HepG2 (cell line): Measurements from ENCODE around the gene UBE2E1. TPM values are rescaled to one million over a fixed set of nuclear protein-coding genes. Genes with fewer than 3 reads are reported as not detected.

ENCODE experiments used
- CREM ChIP-seq, 2 experiments: sonication (generic) in 1 of 2; formaldehyde crosslinking in 1 of 2; IDR thresholded peaks; 2 replicates each; pipeline versions ENCODE4 v1.4.0 to v1.6.1; 2016 to 2020; ENCODE audit warnings: antibody characterized with exemption in 1 of 2, mild to moderate bottlenecking in 1 of 2, missing genetic modification reagents in 1 of 2
- DMTF1 ChIP-seq: sonication (generic); formaldehyde crosslinking; IDR thresholded peaks from 2 replicates; pipeline ENCODE4 v1.4.0; 2020; ENCODE audit warnings: mild to moderate bottlenecking, missing genetic modification reagents
- FOXJ3 ChIP-seq: sonication (generic); formaldehyde crosslinking; IDR thresholded peaks from 2 replicates; pipeline ENCODE4 v1.4.0; 2020; ENCODE audit warnings: missing genetic modification reagents, mild to moderate bottlenecking, borderline replicate concordance
- KLF12 ChIP-seq: sonication (generic); formaldehyde crosslinking; IDR thresholded peaks from 2 replicates; pipeline ENCODE4 v1.4.0; 2020; ENCODE audit warnings: missing genetic modification reagents, borderline replicate concordance
- MAFK ChIP-seq, 2 experiments: IDR thresholded peaks in 1 of 2; conservative IDR thresholded peaks in 1 of 2; 2 replicates each; pipeline ENCODE4 v1.6.1; 2011; ENCODE audit warnings: improper control_type of control experiment in 2 of 2, low read length in 2 of 2
- MBD4 ChIP-seq: IDR thresholded peaks from 2 replicates; pipeline ENCODE4 v1.6.1; 2012; ENCODE audit warnings: low read length, inconsistent platforms, borderline replicate concordance
- MEF2D ChIP-seq: sonication (generic); formaldehyde crosslinking; IDR thresholded peaks from 2 replicates; pipeline ENCODE4 v1.5.1; 2020; ENCODE audit warnings: mild to moderate bottlenecking, missing genetic modification reagents
- MLLT10 ChIP-seq: sonication (generic); formaldehyde crosslinking; IDR thresholded peaks from 2 replicates; pipeline ENCODE4 v1.4.0; 2020; ENCODE audit warnings: missing genetic modification reagents
- ONECUT2 ChIP-seq: sonication (generic); formaldehyde crosslinking; IDR thresholded peaks from 2 replicates; pipeline ENCODE4 v1.4.0; 2020; ENCODE audit warnings: missing genetic modification reagents
- POLR2A ChIP-seq, 2 experiments: IDR thresholded peaks; 2 replicates each; pipeline ENCODE4 v1.6.1; 2011; ENCODE audit warnings: low read depth in 2 of 2, low read length in 2 of 2, mild to moderate bottlenecking in 1 of 2, moderate library complexity in 1 of 2; ENCODE audit not compliant: insufficient read depth in 1 of 2
- RELA ChIP-seq: sonication (generic); formaldehyde crosslinking; IDR thresholded peaks from 2 replicates; pipeline ENCODE4 v1.4.0; 2020; ENCODE audit warnings: missing genetic modification reagents
- ZNF124 ChIP-seq: sonication (generic); formaldehyde crosslinking; IDR thresholded peaks from 2 replicates; pipeline ENCODE4 v1.4.0; 2020; ENCODE audit warnings: missing genetic modification reagents
- ZNF331 ChIP-seq: sonication (generic); formaldehyde crosslinking; IDR thresholded peaks from 2 replicates; pipeline ENCODE4 v1.4.0; 2020; ENCODE audit warnings: missing genetic modification reagents
- ZNF350 ChIP-seq: sonication (generic); formaldehyde crosslinking; IDR thresholded peaks from 2 replicates; pipeline ENCODE4 v1.4.0; 2020; ENCODE audit warnings: mild to moderate bottlenecking, low read depth, missing genetic modification reagents, borderline replicate concordance
- ZNF367 ChIP-seq: sonication (generic); formaldehyde crosslinking; IDR thresholded peaks from 2 replicates; pipeline ENCODE4 v1.4.0; 2020; ENCODE audit warnings: missing genetic modification reagents, borderline replicate concordance
- ZNF383 ChIP-seq: sonication (generic); formaldehyde crosslinking; IDR thresholded peaks from 2 replicates; pipeline ENCODE4 v1.4.0; 2020; ENCODE audit warnings: missing genetic modification reagents, mild to moderate bottlenecking, borderline replicate concordance
- ZSCAN21 ChIP-seq: sonication (generic); formaldehyde crosslinking; IDR thresholded peaks from 2 replicates; pipeline ENCODE4 v1.8.0; 2022; ENCODE audit warnings: mild to moderate bottlenecking, missing genetic modification reagents, moderate library complexity, borderline replicate concordance
- polyA plus RNA-seq, 8 experiments: library from polyadenylated mRNA; depleted of rRNA in 3 of 8; stranded (reverse) in 7 of 8; unstranded in 1 of 8; fragments of >200 nt; fragmentation: Illumina TruSeq in 4 of 8; extraction: Trizol in 4 of 8; gene quantifications; 2 replicates each; pipeline versions ENCODE4 v1.2.1 to v1.2.3, GENCODE V29; 2011 to 2016; ENCODE audit warnings: low read depth in 4 of 8, missing spikeins in 1 of 8, mixed read lengths in 1 of 8; ENCODE audit not compliant: insufficient read depth in 1 of 8
- total RNA-seq, 5 experiments: library from RNA; depleted of rRNA; stranded (reverse); fragments of >200 nt; fragmentation: Illumina TruSeq; extraction: Trizol; gene quantifications; 2 replicates each; pipeline ENCODE4 v1.2.3, GENCODE V29; 2016; ENCODE audit warnings: low read depth in 1 of 5
- TF ChIP-seq, protein P1 (sequence below), 2 experiments: sonication (generic) in 1 of 2; formaldehyde crosslinking in 1 of 2; IDR thresholded peaks; 2 replicates each; pipeline versions ENCODE4 v1.4.0 to v1.6.1; 2018 to 2020; ENCODE audit warnings: missing genetic modification reagents in 2 of 2, borderline replicate concordance in 1 of 2, low read depth in 1 of 2, mild to moderate bottlenecking in 1 of 2, missing biosample characterization in 1 of 2
- TF ChIP-seq, protein P2 (sequence below): IDR thresholded peaks from 2 replicates; pipeline ENCODE4 v1.6.1; 2016; ENCODE audit warnings: control low read depth
- TF ChIP-seq, protein P3 (sequence below): sonication (generic); formaldehyde crosslinking; IDR thresholded peaks from 2 replicates; pipeline ENCODE4 v1.4.0; 2020; ENCODE audit warnings: low read depth, missing genetic modification reagents

The UBE2E1 gene
- total and polyA plus RNA-seq, 2 of the 13 experiments (the other 11 are each of a cell fraction or from before 2014, with no cell fraction given), result 55.4 to 61.8 TPM

DNA sequence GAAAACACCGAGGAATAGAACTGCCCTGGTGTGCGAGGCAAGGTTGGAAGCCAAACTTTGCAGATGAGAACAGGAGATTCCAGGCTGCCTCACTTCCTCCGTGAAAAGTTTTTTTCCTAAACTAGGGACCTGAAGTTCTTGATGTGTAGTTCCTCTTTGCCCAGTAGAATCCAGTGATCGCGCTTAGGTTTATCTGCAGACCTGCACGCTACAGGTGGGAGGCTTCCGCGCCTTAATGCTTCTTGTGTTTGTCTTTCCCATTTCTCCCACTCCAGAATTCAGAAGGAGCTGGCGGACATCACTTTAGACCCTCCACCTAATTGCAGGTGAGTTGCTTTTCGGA is 5.4 kb downstream of the UBE2E1 start (continued):
- TF ChIP-seq KLF12, result no peak
- TF ChIP-seq, protein P1, sequence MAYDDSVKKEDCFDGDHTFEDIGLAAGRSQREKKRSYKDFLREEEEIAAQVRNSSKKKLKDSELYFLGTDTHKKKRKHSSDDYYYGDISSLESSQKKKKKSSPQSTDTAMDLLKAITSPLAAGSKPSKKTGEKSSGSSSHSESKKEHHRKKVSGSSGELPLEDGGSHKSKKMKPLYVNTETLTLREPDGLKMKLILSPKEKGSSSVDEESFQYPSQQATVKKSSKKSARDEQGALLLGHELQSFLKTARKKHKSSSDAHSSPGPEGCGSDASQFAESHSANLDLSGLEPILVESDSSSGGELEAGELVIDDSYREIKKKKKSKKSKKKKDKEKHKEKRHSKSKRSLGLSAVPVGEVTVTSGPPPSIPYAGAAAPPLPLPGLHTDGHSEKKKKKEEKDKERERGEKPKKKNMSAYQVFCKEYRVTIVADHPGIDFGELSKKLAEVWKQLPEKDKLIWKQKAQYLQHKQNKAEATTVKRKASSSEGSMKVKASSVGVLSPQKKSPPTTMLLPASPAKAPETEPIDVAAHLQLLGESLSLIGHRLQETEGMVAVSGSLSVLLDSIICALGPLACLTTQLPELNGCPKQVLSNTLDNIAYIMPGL (CRISPR knock-in tag; IDR thresholded peaks at IDR 0.05; ENCODE audit: borderline replicate concordance in 1 of 2, low read depth in 1 of 2), result 0 out of 4 replicates have a peak, but pooled peaks of 1 of the 2 experiments have one; percentile 14
- no peak for TF ChIP-seq MAFK (conservative IDR thresholded peaks at IDR 0.05 in 1 of 2, IDR thresholded peaks at IDR 0.05 in 1 of 2; ENCODE audit: low read length in 2 of 2)
- TF ChIP-seq FOXJ3 (CRISPR knock-in tag), result no peak
- TF ChIP-seq ONECUT2 (CRISPR knock-in tag), result no peak
- TF ChIP-seq, protein P2, sequence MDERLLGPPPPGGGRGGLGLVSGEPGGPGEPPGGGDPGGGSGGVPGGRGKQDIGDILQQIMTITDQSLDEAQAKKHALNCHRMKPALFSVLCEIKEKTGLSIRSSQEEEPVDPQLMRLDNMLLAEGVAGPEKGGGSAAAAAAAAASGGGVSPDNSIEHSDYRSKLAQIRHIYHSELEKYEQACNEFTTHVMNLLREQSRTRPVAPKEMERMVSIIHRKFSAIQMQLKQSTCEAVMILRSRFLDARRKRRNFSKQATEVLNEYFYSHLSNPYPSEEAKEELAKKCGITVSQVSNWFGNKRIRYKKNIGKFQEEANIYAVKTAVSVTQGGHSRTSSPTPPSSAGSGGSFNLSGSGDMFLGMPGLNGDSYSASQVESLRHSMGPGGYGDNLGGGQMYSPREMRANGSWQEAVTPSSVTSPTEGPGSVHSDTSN (CRISPR knock-in tag), result no peak
- TF ChIP-seq CREM (IDR thresholded peaks at IDR 0.05), result no peak
- TF ChIP-seq CREM (CRISPR knock-in tag; IDR thresholded peaks at IDR 0.05), result no peak
- TF ChIP-seq ZNF331 (CRISPR knock-in tag), result no peak
- TF ChIP-seq DMTF1 (CRISPR knock-in tag), result no peak
- TF ChIP-seq MEF2D, result 0 out of 2 replicates have a peak, but pooled peaks have one; percentile 38
- no peak for TF ChIP-seq ZNF124 (CRISPR knock-in tag)
- TF ChIP-seq ZSCAN21, result no peak
- TF ChIP-seq, protein P3, sequence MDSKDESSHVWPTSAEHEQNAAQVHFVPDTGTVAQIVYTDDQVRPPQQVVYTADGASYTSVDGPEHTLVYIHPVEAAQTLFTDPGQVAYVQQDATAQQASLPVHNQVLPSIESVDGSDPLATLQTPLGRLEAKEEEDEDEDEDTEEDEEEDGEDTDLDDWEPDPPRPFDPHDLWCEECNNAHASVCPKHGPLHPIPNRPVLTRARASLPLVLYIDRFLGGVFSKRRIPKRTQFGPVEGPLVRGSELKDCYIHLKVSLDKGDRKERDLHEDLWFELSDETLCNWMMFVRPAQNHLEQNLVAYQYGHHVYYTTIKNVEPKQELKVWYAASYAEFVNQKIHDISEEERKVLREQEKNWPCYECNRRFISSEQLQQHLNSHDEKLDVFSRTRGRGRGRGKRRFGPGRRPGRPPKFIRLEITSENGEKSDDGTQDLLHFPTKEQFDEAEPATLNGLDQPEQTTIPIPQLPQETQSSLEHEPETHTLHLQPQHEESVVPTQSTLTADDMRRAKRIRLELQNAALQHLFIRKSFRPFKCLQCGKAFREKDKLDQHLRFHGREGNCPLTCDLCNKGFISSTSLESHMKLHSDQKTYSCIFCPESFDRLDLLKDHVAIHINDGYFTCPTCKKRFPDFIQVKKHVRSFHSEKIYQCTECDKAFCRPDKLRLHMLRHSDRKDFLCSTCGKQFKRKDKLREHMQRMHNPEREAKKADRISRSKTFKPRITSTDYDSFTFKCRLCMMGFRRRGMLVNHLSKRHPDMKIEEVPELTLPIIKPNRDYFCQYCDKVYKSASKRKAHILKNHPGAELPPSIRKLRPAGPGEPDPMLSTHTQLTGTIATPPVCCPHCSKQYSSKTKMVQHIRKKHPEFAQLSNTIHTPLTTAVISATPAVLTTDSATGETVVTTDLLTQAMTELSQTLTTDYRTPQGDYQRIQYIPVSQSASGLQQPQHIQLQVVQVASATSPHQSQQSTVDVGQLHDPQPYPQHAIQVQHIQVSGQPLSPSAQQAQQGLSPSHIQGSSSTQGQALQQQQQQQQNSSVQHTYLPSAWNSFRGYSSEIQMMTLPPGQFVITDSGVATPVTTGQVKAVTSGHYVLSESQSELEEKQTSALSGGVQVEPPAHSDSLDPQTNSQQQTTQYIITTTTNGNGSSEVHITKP (CRISPR knock-in tag), result no peak
- TF ChIP-seq MBD4, result no peak
- TF ChIP-seq MLLT10 (CRISPR knock-in tag), result no peak
- TF ChIP-seq ZNF383 (CRISPR knock-in tag), result no peak
- no peak for TF ChIP-seq ZNF367 (CRISPR knock-in tag)
- 0 out of 2 replicates have a peak, but pooled peaks have one; percentile 23 for TF ChIP-seq RELA (CRISPR knock-in tag)
- 0 out of 4 replicates have a peak, but pooled peaks of 1 of the 2 experiments have one; percentile 3 for TF ChIP-seq POLR2A (IDR thresholded peaks at IDR 0.05; ENCODE audit: insufficient read depth in 1 of 2, low read depth in 2 of 2, low read length in 2 of 2)
- TF ChIP-seq ZNF350 (CRISPR knock-in tag), result no peak
